Measurements from ENCODE around the gene KCNK5. TPM values are rescaled to one million over a fixed set of nuclear protein-coding genes. Genes with fewer than 3 reads are reported as not detected.

KCNK5 gene
- total and polyA plus RNA-seq, 2 donors (not counting 1 experiment from before 2014, with no cell fraction given) = 0.07 TPM; not detected in 1

- TF ChIP-seq CTCF (IDR thresholded peaks at IDR 0.05) = no peak
- TF ChIP-seq EZH2 (IDR thresholded peaks at IDR 0.05; ENCODE audit: borderline replicate concordance, insufficient read depth, low read depth, low read length, poor library complexity, severe bottlenecking) = no peak
- intact Hi-C loops (cut with micrococcal nuclease) = no loop called here
- Histone ChIP-seq H4K20me1 (ENCODE audit: control insufficient read depth, insufficient read depth, low read length, poor library complexity, severe bottlenecking) (no peaks in the 10 kb centered on the region), H2AFZ (ENCODE audit: insufficient read depth, low read depth, low read length, poor library complexity, severe bottlenecking) (peak overlapping the region; percentile 54), H3K4me3 (ENCODE audit: control extremely low read depth in 1 of 5, extremely low read depth in 1 of 5, insufficient read depth in 1 of 5, low read depth in 2 of 5, low read length in 4 of 5) (peak overlapping the region in 1 of 5 experiments; percentile 36), H3K36me3 (replicated peaks in 1 of 2; ENCODE audit: control extremely low read depth in 1 of 2, control insufficient read depth in 1 of 2, extremely low read depth in 1 of 2, insufficient read depth in 2 of 2, low read length in 1 of 2) (no peaks in the 10 kb centered on the region), H3K27me3 (replicated peaks in 1 of 4; ENCODE audit: control extremely low read depth in 1 of 4, control insufficient read depth in 3 of 4, insufficient read depth in 4 of 4, low read length in 3 of 4) (peaks cover 0 to 41% (median 21%) of the 10 kb centered on the region in 4 experiments), H3K9me3 (ENCODE audit: control extremely low read depth in 1 of 3, control insufficient read depth in 2 of 3, insufficient read depth in 1 of 3, low read length in 2 of 3) (peaks cover 0 to 12% (median 0%) of the 10 kb centered on the region in 3 donors), H3K79me2 (ENCODE audit: control insufficient read depth, insufficient read depth, low read length) (no peaks in the 10 kb centered on the region), H3K27ac (ENCODE audit: low read length in 2 of 2) (no peak overlapping the region), H3K9ac (ENCODE audit: low read length) (no peak overlapping the region), H3K4me2 (replicated peaks; ENCODE audit: low read depth, low read length, poor library complexity, severe bottlenecking) (peak overlapping the region; percentile 79), H3K4me1 (ENCODE audit: control insufficient read depth in 2 of 2, insufficient read depth in 2 of 2, low read length in 2 of 2) (peaks cover 15 to 17% of the 10 kb centered on the region in 2 donors)
- WGBS (ENCODE audit: insufficient coverage) = 51% methylated on average over 41 of the region's 41 CpGs
- H3K27me3 Mint-ChIP-seq = peaks cover 73% of the 10 kb centered on the region
- ATAC-seq (ENCODE audit: low read depth) = no peak
- H3K9me3 Mint-ChIP-seq (ENCODE audit: insufficient read depth) = no peaks in the 10 kb centered on the region
- ChIA-PET POLR2A (no interaction called here), CTCF (no interaction called here)
- no peak for DNase-seq
- peak overlapping the region; percentile 41 for H3K4me3 Mint-ChIP-seq
- H3K27ac Mint-ChIP-seq = no peak overlapping the region
- peaks cover 14% of the 10 kb centered on the region for H3K4me1 Mint-ChIP-seq
Observed at GRCh38 chr6:39228111-39228971, 934 bp downstream of the KCNK5 start.

- intact Hi-C loops (cut with micrococcal nuclease) = no loop called here
- no peak for DNase-seq
- no peak overlapping the region for H3K9ac ChIP-seq (ENCODE audit: low read length)
- no peaks in the 10 kb centered on the region for H3K79me2 ChIP-seq (ENCODE audit: control insufficient read depth, insufficient read depth, low read length)
- Mint-ChIP-seq H3K9me3 (ENCODE audit: insufficient read depth) (no peaks in the 10 kb centered on the region), H3K27ac (no peak overlapping the region), H3K27me3 (peaks cover 80% of the 10 kb centered on the region), H3K4me1 (peaks cover 14% of the 10 kb centered on the region), H3K4me3 (no peak overlapping the region)
- no peak overlapping the region for H2AFZ ChIP-seq (ENCODE audit: insufficient read depth, low read depth, low read length, poor library complexity, severe bottlenecking)
- POLR2A ChIA-PET = no interaction called here
- H3K4me3 ChIP-seq (ENCODE audit: control extremely low read depth in 1 of 5, extremely low read depth in 1 of 5, insufficient read depth in 1 of 5, low read depth in 2 of 5, low read length in 4 of 5) = no peak overlapping the region
- CTCF ChIA-PET = no interaction called here
- H3K36me3 ChIP-seq (replicated peaks in 1 of 2; ENCODE audit: control extremely low read depth in 1 of 2, control insufficient read depth in 1 of 2, extremely low read depth in 1 of 2, insufficient read depth in 2 of 2, low read length in 1 of 2) = no peaks in the 10 kb centered on the region
- ATAC-seq (ENCODE audit: low read depth) = no peak
- no peak overlapping the region for H3K4me2 ChIP-seq (replicated peaks; ENCODE audit: low read depth, low read length, poor library complexity, severe bottlenecking)
- WGBS (ENCODE audit: insufficient coverage) = 81% methylated on average over 6 of the region's 9 CpGs
- TF ChIP-seq EZH2 (IDR thresholded peaks at IDR 0.05; ENCODE audit: borderline replicate concordance, insufficient read depth, low read depth, low read length, poor library complexity, severe bottlenecking) = no peak
- no peak for TF ChIP-seq CTCF (IDR thresholded peaks at IDR 0.05)
- no peak overlapping the region for H3K27ac ChIP-seq (ENCODE audit: low read length in 2 of 2)
- H4K20me1 ChIP-seq (ENCODE audit: control insufficient read depth, insufficient read depth, low read length, poor library complexity, severe bottlenecking) = no peaks in the 10 kb centered on the region
- H3K4me1 ChIP-seq (ENCODE audit: control insufficient read depth in 2 of 2, insufficient read depth in 2 of 2, low read length in 2 of 2) = peaks cover 15 to 17% of the 10 kb centered on the region in 2 donors
- peaks cover 0 to 12% (median 0%) of the 10 kb centered on the region in 3 donors for H3K9me3 ChIP-seq (ENCODE audit: control extremely low read depth in 1 of 3, control insufficient read depth in 2 of 3, insufficient read depth in 1 of 3, low read length in 2 of 3)
- H3K27me3 ChIP-seq (replicated peaks in 1 of 4; ENCODE audit: control extremely low read depth in 1 of 4, control insufficient read depth in 3 of 4, insufficient read depth in 4 of 4, low read length in 3 of 4) = peaks cover 0 to 41% (median 21%) of the 10 kb centered on the region in 4 experiments
Observed at GRCh38 chr6:39227476-39227875, 1.8 kb downstream of the KCNK5 start.
